B cell (primary cell): ENCODE data around the gene IGF1. TPM values are rescaled to one million over a fixed set of nuclear protein-coding genes. Genes with fewer than 3 reads are reported as not detected.

Source experiments
- ATAC-seq: fragments of 200-7000 bp; cut with Tn5 transposase; one replicate; pipeline ENCODE4 v1.10.0; 2021; ENCODE audit warnings: low read depth, mild to moderate bottlenecking, moderate number of reproducible peaks, moderate library complexity
- CTCF ChIA-PET: fragments of 350-600 bp; sonication (Branson Sonifier 250); formaldehyde crosslinking; loops from one replicate; lab custom pipeline; 2021; ENCODE audit warnings: antibody characterized with exemption, inconsistent platforms; lab: Charles Lee
- POLR2A ChIA-PET: fragments of 350-600 bp; sonication (Branson Sonifier 250); formaldehyde crosslinking; loops from one replicate; lab custom pipeline; 2021; ENCODE audit warnings: antibody characterized with exemption; lab: Charles Lee
- DNase-seq: peaks from one replicate; pipeline ENCODE4 v3.0.0; 2013
- H2AFZ ChIP-seq: 2 replicates; pipeline ENCODE4 v1.6.1; 2012; ENCODE audit warnings: mild to moderate bottlenecking, low read depth, low read length; ENCODE audit not compliant: insufficient read depth, poor library complexity, severe bottlenecking
- H3K27ac ChIP-seq, 2 donors: 1 replicate in 1 of 2; 2 replicates in 1 of 2; pipeline ENCODE4 v1.5.1; 2012 to 2013; ENCODE audit warnings: low read length in 2 of 2, mild to moderate bottlenecking in 2 of 2, moderate library complexity in 1 of 2
- H3K27me3 ChIP-seq, 4 experiments: fragments of 200-600 bp in 1 of 4; sonication (generic) in 1 of 4; replicated peaks in 1 of 4; 1 replicate in 2 of 4; 2 replicates in 2 of 4; pipeline versions ENCODE4 v1.6.1 to v1.7.0; 2013 to 2016; ENCODE audit warnings: low read length in 3 of 4, mild to moderate bottlenecking in 2 of 4, mixed read lengths in 1 of 4, moderate library complexity in 1 of 4; ENCODE audit not compliant: insufficient read depth in 4 of 4, control insufficient read depth in 3 of 4; ENCODE audit errors: control extremely low read depth in 1 of 4
- H3K36me3 ChIP-seq, 2 experiments: replicated peaks in 1 of 2; 1 replicate in 1 of 2; 2 replicates in 1 of 2; pipeline versions ENCODE4 v1.6.1 to v1.7.1; 2013; ENCODE audit warnings: low read length in 1 of 2; ENCODE audit not compliant: insufficient read depth in 2 of 2, control insufficient read depth in 1 of 2; ENCODE audit errors: control extremely low read depth in 1 of 2, extremely low read depth in 1 of 2
- H3K4me1 ChIP-seq, 2 donors: fragments of 200-600 bp in 1 of 2; sonication (generic) in 1 of 2; 1 replicate in 1 of 2; 2 replicates in 1 of 2; pipeline versions ENCODE4 v1.5.1 to v1.6.1; 2013 to 2017; ENCODE audit warnings: low read length in 2 of 2; ENCODE audit not compliant: control insufficient read depth in 2 of 2, insufficient read depth in 2 of 2
- H3K4me2 ChIP-seq: replicated peaks from 2 replicates; pipeline ENCODE3; 2012; ENCODE audit warnings: mild to moderate bottlenecking, low read depth, low read length; ENCODE audit not compliant: poor library complexity, severe bottlenecking
- H3K4me3 ChIP-seq, 5 experiments: fragments of 200-600 bp in 1 of 5; sonication (generic) in 1 of 5; 1 replicate in 3 of 5; 2 replicates in 2 of 5; pipeline versions ENCODE4 v1.5.1 to v1.7.0; 2011 to 2016; ENCODE audit warnings: low read length in 4 of 5, mild to moderate bottlenecking in 4 of 5, low read depth in 2 of 5, control low read depth in 1 of 5, moderate library complexity in 1 of 5; ENCODE audit not compliant: insufficient read depth in 1 of 5; ENCODE audit errors: control extremely low read depth in 1 of 5, extremely low read depth in 1 of 5
- H3K79me2 ChIP-seq: fragments of 200-600 bp; sonication (generic); one replicate; pipeline ENCODE4 v1.6.0; 2016; ENCODE audit warnings: low read length; ENCODE audit not compliant: control insufficient read depth, insufficient read depth
- H3K9ac ChIP-seq: fragments of 200-600 bp; sonication (generic); 2 replicates; pipeline ENCODE4 v1.6.1; 2017; ENCODE audit warnings: mild to moderate bottlenecking, low read length, moderate library complexity
- H3K9me3 ChIP-seq, 3 donors: one replicate each; pipeline versions ENCODE4 v1.6.1 to v1.7.1; 2013; ENCODE audit warnings: low read length in 2 of 3; ENCODE audit not compliant: control insufficient read depth in 2 of 3, insufficient read depth in 1 of 3; ENCODE audit errors: control extremely low read depth in 1 of 3
- H4K20me1 ChIP-seq: 2 replicates; pipeline ENCODE4 v1.6.0; 2012; ENCODE audit warnings: mild to moderate bottlenecking, low read length; ENCODE audit not compliant: insufficient read depth, control insufficient read depth, poor library complexity, severe bottlenecking
- H3K27ac Mint-ChIP-seq: one replicate; pipeline ENCODE4 v1.8.0; 2021; ENCODE audit warnings: mixed read lengths
- H3K27me3 Mint-ChIP-seq: one replicate; pipeline ENCODE4 v1.8.0; 2021; ENCODE audit warnings: mixed read lengths
- H3K4me1 Mint-ChIP-seq: one replicate; pipeline ENCODE4 v1.8.0; 2021; ENCODE audit warnings: mixed read lengths
- H3K4me3 Mint-ChIP-seq: one replicate; pipeline ENCODE4 v1.8.0; 2021; ENCODE audit warnings: mixed read lengths
- H3K9me3 Mint-ChIP-seq: one replicate; pipeline ENCODE4 v1.8.0; 2022; ENCODE audit warnings: mixed read lengths; ENCODE audit not compliant: insufficient read depth
- EZH2 ChIP-seq: IDR thresholded peaks from 2 replicates; pipeline ENCODE4 v1.6.1; 2012; ENCODE audit warnings: borderline replicate concordance, low read depth, mild to moderate bottlenecking, moderate library complexity, low read length; ENCODE audit not compliant: insufficient read depth, poor library complexity, severe bottlenecking
- WGBS: methylation state at CpG from one replicate; pipeline ENCODE4 v1.1.5; 2013; ENCODE audit warnings: missing lambda C conversion rate; ENCODE audit not compliant: insufficient coverage; 5-methylcytosine and 5-hydroxymethylcytosine counted together
- intact Hi-C: fragments of 100-400 bp; cut with micrococcal nuclease; formaldehyde crosslinking; loops from one replicate; pipeline ENCODE4 v1.10.0; 2022
- polyA plus RNA-seq: library from polyadenylated mRNA; depleted of rRNA; stranded (reverse); fragments of >200 nt; gene quantifications from 2 replicates; pipeline ENCODE4 v1.2.3, GENCODE V29; 2012
- total RNA-seq, 2 donors: library from RNA; stranded (reverse); fragments of 120-200 nt in 1 of 2; gene quantifications; 1 replicate in 1 of 2; 2 replicates in 1 of 2; pipeline versions ENCODE4 v1.2.3 to v1.2.4, GENCODE V29; 2013 to 2022
- TF ChIP-seq, protein P1 (sequence below): fragments of 200-600 bp; IDR thresholded peaks from one replicate; pipeline ENCODE4 v1.8.0; 2022; ENCODE audit warnings: antibody characterized with exemption, mild to moderate bottlenecking

The IGF1 gene
- total and polyA plus RNA-seq, 2 donors (not counting 1 experiment from before 2014, with no cell fraction given): 0.21 TPM; not detected in 1

GRCh38 chr12:102463659-102464249 is 16.6 kb downstream of the IGF1 start:
- POLR2A ChIA-PET: no interaction called here
- WGBS: 83% methylated on average over 2 of the region's 2 CpGs
- TF ChIP-seq, protein P1, sequence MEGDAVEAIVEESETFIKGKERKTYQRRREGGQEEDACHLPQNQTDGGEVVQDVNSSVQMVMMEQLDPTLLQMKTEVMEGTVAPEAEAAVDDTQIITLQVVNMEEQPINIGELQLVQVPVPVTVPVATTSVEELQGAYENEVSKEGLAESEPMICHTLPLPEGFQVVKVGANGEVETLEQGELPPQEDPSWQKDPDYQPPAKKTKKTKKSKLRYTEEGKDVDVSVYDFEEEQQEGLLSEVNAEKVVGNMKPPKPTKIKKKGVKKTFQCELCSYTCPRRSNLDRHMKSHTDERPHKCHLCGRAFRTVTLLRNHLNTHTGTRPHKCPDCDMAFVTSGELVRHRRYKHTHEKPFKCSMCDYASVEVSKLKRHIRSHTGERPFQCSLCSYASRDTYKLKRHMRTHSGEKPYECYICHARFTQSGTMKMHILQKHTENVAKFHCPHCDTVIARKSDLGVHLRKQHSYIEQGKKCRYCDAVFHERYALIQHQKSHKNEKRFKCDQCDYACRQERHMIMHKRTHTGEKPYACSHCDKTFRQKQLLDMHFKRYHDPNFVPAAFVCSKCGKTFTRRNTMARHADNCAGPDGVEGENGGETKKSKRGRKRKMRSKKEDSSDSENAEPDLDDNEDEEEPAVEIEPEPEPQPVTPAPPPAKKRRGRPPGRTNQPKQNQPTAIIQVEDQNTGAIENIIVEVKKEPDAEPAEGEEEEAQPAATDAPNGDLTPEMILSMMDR: no peak
- TF ChIP-seq EZH2: no peak
- H3K4me3 Mint-ChIP-seq: no peak overlapping the region
- no peaks in the 10 kb centered on the region for H3K4me1 Mint-ChIP-seq
- no peak overlapping the region for H2AFZ ChIP-seq
- H3K4me1 ChIP-seq: no peaks in the 10 kb centered on the region
- H3K36me3 ChIP-seq: no peaks in the 10 kb centered on the region
- intact Hi-C loops: no loop called here
- no peaks in the 10 kb centered on the region for H3K79me2 ChIP-seq
- H3K9me3 ChIP-seq: no peaks in the 10 kb centered on the region
- H3K27me3 Mint-ChIP-seq: peaks cover 31% of the 10 kb centered on the region
- no peak overlapping the region for H3K4me3 ChIP-seq
- H3K4me2 ChIP-seq: no peak overlapping the region
- no peak for DNase-seq
- CTCF ChIA-PET: interaction anchor here (1.5 kb wide), 1 partner anchor 20 kb away, joined by 7 read pairs; no protein-coding TSS in a partner anchor
- no peak overlapping the region for H3K27ac Mint-ChIP-seq
- H3K9me3 Mint-ChIP-seq: no peaks in the 10 kb centered on the region
- no peak overlapping the region for H3K9ac ChIP-seq
- H4K20me1 ChIP-seq: no peaks in the 10 kb centered on the region
- H3K27me3 ChIP-seq: peaks cover 0 to 2% (median 0%) of the 10 kb centered on the region in 4 experiments
- no peak for ATAC-seq
- no peak overlapping the region for H3K27ac ChIP-seq

GRCh38 chr12:102462795-102463465 is 17.4 kb downstream of the IGF1 start:
- Mint-ChIP-seq H3K9me3 (no peaks in the 10 kb centered on the region), H3K4me1 (no peaks in the 10 kb centered on the region), H3K27ac (no peak overlapping the region), H3K4me3 (no peak overlapping the region), H3K27me3 (peaks cover 26% of the 10 kb centered on the region)
- Histone ChIP-seq H3K79me2 (no peaks in the 10 kb centered on the region), H3K9me3 (no peaks in the 10 kb centered on the region), H3K4me3 (no peak overlapping the region), H3K27ac (no peak overlapping the region), H3K9ac (no peak overlapping the region), H4K20me1 (no peaks in the 10 kb centered on the region), H3K27me3 (peaks cover 0 to 2% (median 0%) of the 10 kb centered on the region in 4 experiments), H3K4me2 (no peak overlapping the region), H3K36me3 (no peaks in the 10 kb centered on the region), H3K4me1 (no peaks in the 10 kb centered on the region), H2AFZ (no peak overlapping the region)
- CTCF ChIA-PET: interaction anchor here (1.5 kb wide), 1 partner anchor 21 kb away, joined by 7 read pairs; no protein-coding TSS in a partner anchor
- POLR2A ChIA-PET: no interaction called here
- no peak for TF ChIP-seq EZH2
- TF ChIP-seq, protein P1: no peak
- ATAC-seq (no peak), DNase-seq (no peak)
- 61% methylated on average over 2 of the region's 8 CpGs for WGBS
- intact Hi-C loops: no loop called here
